Hematopoietic multipotent progenitor cell treated with erythropoietin and hydrocortisone succinate and interleukin-3 and kit ligand, for 4 days (in vitro differentiated cells): ENCODE results near the gene PTPRT.
"Not testable (repeated sequence)": the region's sequence is repeated elsewhere in the genome, so short reads cannot be mapped to it uniquely, and the experiment has no call there.

Experiments used
- DNase-seq: peaks from one replicate; pipeline ENCODE4 v3.0.0-alpha.2; 2015

PTPRT gene

GRCh38 chr20:43186312-43186711, 3.4 kb downstream of the PTPRT start:
- DNase-seq = no peak

GRCh38 chr20:43185901-43186300, 3.8 kb downstream of the PTPRT start:
- no peak for DNase-seq

GRCh38 chr20:43183536-43184070, 6.1 kb downstream of the PTPRT start:
- no peak for DNase-seq

- DNase-seq = no peak
Observed at GRCh38 chr20:43178080-43178479, 11.6 kb downstream of the PTPRT start.

GRCh38 chr20:43176726-43177125, 13.0 kb downstream of the PTPRT start:
- no peak for DNase-seq

GRCh38 chr20:43171930-43172329, 17.8 kb downstream of the PTPRT start:
- no peak for DNase-seq

GRCh38 chr20:43170771-43171170, 18.9 kb downstream of the PTPRT start:
- no peak for DNase-seq

- DNase-seq = no peak
Observed at GRCh38 chr20:43167615-43168014, 22.1 kb downstream of the PTPRT start.

GRCh38 chr20:43167021-43167420, 22.7 kb downstream of the PTPRT start:
- DNase-seq = no peak

GRCh38 chr20:43165611-43166010, 24.1 kb downstream of the PTPRT start:
- DNase-seq = no peak

GRCh38 chr20:43164736-43165135, 25.0 kb downstream of the PTPRT start:
- not testable (repeated sequence) for DNase-seq

- DNase-seq = no peak
Observed at GRCh38 chr20:43161716-43162115, 28.0 kb downstream of the PTPRT start.

GRCh38 chr20:43160941-43161340, 28.8 kb downstream of the PTPRT start:
- DNase-seq = no peak

GRCh38 chr20:43159994-43160393, 29.7 kb downstream of the PTPRT start:
- DNase-seq = no peak

- no peak for DNase-seq
Observed at GRCh38 chr20:43155366-43156100, 34.2 kb downstream of the PTPRT start.

GRCh38 chr20:43151901-43152300, 37.8 kb downstream of the PTPRT start:
- DNase-seq = no peak

- DNase-seq = no peak
Observed at GRCh38 chr20:43151256-43151655, 38.5 kb downstream of the PTPRT start.

- DNase-seq = no peak
Observed at GRCh38 chr20:43140726-43141125, 49.0 kb downstream of the PTPRT start.

- DNase-seq = no peak
Observed at GRCh38 chr20:43138061-43138770, 51.5 kb downstream of the PTPRT start.

- no peak for DNase-seq
Observed at GRCh38 chr20:43137160-43137559, 52.5 kb downstream of the PTPRT start.

GRCh38 chr20:43124241-43124640, 65.5 kb downstream of the PTPRT start:
- no peak for DNase-seq

- DNase-seq = no peak
Observed at GRCh38 chr20:43123180-43123579, 66.5 kb downstream of the PTPRT start.

GRCh38 chr20:43119720-43120119, 70.0 kb downstream of the PTPRT start:
- no peak for DNase-seq

GRCh38 chr20:43102394-43102793, 87.3 kb downstream of the PTPRT start:
- peak; percentile 6 for DNase-seq
